ENCODE measurements around the gene PLCXD3.

Gene PLCXD3

DNA sequence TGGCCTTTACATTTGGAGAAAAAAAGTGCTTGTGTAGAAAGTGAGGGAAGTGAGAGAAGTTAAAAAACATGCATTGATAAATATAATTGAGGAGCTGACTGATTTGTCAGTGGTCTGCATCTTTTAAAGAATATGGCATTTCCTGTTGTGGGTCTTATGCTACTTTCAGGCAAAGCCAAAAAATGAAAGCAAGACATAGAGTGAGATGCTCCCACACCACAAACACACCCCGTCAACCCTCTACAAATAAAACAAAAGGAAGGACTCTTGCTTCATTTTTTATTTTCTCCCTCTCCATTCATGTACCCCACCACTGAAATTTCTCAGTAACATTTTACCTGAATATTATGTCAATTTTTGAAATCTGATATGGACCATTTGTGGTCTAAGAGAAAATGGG lies 22.1 kb upstream of the PLCXD3 start:
- Histone ChIP-seq H3K27ac (no peak overlapping the region), H3K4me3 (no peak overlapping the region)
- TF ChIP-seq, protein P1, sequence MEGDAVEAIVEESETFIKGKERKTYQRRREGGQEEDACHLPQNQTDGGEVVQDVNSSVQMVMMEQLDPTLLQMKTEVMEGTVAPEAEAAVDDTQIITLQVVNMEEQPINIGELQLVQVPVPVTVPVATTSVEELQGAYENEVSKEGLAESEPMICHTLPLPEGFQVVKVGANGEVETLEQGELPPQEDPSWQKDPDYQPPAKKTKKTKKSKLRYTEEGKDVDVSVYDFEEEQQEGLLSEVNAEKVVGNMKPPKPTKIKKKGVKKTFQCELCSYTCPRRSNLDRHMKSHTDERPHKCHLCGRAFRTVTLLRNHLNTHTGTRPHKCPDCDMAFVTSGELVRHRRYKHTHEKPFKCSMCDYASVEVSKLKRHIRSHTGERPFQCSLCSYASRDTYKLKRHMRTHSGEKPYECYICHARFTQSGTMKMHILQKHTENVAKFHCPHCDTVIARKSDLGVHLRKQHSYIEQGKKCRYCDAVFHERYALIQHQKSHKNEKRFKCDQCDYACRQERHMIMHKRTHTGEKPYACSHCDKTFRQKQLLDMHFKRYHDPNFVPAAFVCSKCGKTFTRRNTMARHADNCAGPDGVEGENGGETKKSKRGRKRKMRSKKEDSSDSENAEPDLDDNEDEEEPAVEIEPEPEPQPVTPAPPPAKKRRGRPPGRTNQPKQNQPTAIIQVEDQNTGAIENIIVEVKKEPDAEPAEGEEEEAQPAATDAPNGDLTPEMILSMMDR (IDR thresholded peaks at IDR 0.05) = no peak
- no peak for DNase-seq (ENCODE audit: low spot score)

DNA sequence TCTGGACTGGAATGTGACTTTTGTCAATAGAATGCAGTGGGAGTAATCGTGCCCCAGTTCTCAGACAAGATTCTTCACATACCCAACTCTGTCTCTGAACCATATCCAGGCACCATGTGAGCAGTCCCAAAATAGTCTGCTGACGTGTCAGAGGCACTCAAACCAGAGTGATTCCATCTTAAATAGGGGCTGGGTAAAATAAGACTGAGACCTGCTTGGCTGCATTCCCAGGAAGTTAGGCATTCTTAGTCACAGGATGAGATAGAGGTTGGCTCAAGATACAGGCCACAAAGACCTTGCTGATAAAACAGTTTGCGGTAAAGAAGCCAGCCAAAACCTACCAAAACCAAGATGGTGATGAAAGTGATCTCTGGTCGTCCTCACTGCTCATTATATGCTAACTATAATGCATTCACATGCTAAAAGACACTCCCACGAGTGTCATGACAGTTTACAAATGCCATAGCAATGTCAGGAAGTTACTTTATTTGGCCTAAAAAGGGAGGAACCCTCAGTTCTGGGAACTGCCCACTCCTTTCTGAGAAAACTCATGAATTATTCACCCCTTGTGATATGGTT lies 16.9 kb upstream of the PLCXD3 start:
- Histone ChIP-seq H3K4me3 (no peak overlapping the region), H3K27ac (peak overlapping the region in 1 of 2 donors; percentile 68)
- DNase-seq (ENCODE audit: low spot score) = peak; percentile 76
- TF ChIP-seq, protein P1 (IDR thresholded peaks at IDR 0.05) = no peak

DNA sequence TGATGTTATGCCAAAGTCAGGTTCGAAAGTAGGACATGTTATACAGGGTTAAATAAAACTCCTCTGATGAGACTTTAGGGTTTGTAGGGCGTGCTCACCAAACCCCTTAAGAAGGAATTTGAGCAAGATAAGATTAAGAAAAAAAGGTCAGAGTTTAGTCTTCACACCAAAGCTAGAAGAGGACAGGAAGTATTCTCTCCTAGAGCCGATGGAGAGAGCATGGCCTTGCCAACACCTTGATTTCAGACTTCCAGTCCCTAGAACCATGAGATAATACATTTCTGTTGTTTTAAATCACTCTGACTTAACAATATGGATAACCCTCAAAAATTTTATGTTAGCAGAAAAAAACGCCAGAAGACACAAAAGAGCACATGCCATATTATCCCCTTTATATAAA lies 16.3 kb upstream of the PLCXD3 start:
- peak overlapping the region in 1 of 2 donors; percentile 68 for H3K27ac ChIP-seq
- TF ChIP-seq, protein P1 (IDR thresholded peaks at IDR 0.05) = no peak
- DNase-seq (ENCODE audit: low spot score) = no peak
- no peak overlapping the region for H3K4me3 ChIP-seq

DNA sequence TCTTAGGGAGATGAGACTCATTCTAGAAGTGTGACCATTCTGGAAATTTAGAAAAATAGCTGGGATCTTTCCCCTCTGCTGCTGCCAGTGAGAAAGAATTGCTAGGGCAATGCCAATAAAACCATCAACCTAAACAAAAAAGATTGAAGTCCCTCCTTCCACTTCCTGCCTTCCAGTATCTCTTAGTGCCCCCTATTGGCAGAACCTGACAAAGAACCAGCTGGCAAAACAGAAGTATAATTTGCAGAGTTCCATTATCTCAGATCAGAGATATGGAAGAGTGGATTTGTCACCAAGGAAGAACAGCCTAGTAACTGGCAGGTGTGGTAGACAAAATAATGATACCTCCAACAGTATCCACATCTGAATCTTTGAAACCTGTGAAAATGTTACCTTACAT lies 13.8 kb upstream of the PLCXD3 start:
- Histone ChIP-seq H3K4me3 (no peak overlapping the region), H3K27ac (no peak overlapping the region)
- no peak for DNase-seq (ENCODE audit: low spot score)
- TF ChIP-seq, protein P1 (IDR thresholded peaks at IDR 0.05) = no peak

DNA sequence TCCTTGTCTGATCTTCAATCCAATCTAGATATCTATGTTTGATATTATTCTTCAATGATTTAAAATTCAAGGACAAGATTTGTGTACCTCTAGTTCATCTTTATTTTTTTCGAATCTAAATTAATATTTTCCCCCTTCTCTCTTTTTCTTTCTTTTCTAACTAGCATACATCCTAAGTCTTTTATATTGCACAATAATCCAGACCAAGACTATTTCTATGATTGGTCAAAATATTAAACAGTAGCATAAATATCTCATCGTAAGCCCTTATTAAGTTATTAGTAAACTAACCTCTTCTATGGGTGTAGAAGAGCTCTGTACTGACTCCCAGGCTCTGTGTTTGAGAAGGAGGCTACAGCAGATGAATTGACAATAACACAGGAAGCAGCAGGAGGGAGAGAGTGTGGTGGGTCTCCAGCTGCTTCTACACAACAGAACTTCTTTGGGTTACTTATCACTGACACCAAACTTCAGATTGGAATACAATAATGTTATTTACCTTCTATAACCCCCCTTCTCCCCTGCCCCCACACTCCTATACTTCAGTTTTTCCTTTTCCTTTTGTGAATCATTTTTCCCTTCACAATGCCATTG lies 11.9 kb upstream of the PLCXD3 start:
- Histone ChIP-seq H3K4me3 (no peak overlapping the region), H3K27ac (no peak overlapping the region)
- TF ChIP-seq, protein P1 (IDR thresholded peaks at IDR 0.05) = no peak
- no peak for DNase-seq (ENCODE audit: low spot score)

DNA sequence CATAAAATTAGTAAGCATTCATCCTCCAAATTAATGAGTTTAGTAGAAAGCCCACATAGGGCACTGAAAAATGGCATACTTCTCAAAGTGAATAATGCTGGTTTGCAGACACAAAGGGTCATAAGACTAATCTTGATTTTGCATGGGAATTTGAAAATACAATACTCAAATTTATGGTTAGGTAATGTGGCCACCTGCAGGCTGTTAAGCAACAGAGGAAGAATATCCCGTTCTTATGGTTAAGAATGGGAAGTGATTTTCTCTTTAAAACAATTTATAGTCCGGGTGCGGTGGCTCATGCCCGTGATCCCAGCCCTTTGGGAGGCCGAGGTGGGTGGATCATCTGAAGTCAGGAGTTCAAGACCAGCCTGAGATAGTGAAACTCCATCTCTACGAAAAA lies 9.4 kb upstream of the PLCXD3 start:
- H3K4me3 ChIP-seq = no peak overlapping the region
- TF ChIP-seq, protein P1 (IDR thresholded peaks at IDR 0.05) = no peak
- DNase-seq (ENCODE audit: low spot score) = no peak
- H3K27ac ChIP-seq = no peak overlapping the region

DNA sequence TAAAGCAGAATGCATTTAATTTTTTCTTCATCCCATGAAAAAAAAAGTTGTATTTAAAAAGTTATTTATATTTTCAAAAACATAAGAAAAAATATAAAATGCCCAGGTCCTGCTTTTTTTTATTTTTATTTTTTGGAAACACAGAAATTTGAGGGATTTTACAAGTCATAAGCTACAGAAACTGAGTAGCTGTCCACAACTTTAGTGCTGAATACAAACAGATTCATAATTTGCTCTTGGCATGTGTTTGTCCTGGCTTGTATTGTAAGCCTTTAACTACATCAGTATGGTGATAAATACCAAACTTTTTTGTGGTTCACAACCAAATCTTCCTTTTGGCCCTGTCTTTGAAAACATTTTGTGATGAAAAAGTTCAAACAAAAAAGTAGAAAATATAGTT lies 7.5 kb upstream of the PLCXD3 start:
- no peak for DNase-seq (ENCODE audit: low spot score)
- Histone ChIP-seq H3K27ac (no peak overlapping the region), H3K4me3 (no peak overlapping the region)
- TF ChIP-seq, protein P1 (IDR thresholded peaks at IDR 0.05) = no peak

Measured in coronary artery (tissue), 2 donors.